ENCODE data around the gene CCDC149.

DNA sequence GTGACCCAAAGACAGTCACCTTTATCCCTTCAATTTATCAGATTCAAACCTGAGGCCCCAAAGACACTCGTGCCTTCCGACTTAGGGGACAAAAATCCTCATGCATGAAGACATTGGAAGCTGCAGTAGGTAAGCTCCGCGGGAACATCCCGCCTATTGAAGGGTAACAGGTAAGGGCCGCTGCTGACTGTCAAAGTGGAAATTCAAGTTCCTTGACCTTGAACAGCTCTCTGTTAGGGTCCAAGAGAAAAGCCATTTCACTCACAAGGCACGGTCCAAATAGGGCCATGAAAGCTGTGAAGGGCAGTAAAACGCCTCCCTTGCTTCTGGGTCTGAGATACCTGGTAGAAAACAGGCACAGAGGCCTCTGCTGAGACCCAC, 34.2 kb downstream of the CCDC149 start:
- TF ChIP-seq, protein P1, sequence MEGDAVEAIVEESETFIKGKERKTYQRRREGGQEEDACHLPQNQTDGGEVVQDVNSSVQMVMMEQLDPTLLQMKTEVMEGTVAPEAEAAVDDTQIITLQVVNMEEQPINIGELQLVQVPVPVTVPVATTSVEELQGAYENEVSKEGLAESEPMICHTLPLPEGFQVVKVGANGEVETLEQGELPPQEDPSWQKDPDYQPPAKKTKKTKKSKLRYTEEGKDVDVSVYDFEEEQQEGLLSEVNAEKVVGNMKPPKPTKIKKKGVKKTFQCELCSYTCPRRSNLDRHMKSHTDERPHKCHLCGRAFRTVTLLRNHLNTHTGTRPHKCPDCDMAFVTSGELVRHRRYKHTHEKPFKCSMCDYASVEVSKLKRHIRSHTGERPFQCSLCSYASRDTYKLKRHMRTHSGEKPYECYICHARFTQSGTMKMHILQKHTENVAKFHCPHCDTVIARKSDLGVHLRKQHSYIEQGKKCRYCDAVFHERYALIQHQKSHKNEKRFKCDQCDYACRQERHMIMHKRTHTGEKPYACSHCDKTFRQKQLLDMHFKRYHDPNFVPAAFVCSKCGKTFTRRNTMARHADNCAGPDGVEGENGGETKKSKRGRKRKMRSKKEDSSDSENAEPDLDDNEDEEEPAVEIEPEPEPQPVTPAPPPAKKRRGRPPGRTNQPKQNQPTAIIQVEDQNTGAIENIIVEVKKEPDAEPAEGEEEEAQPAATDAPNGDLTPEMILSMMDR (IDR thresholded peaks at IDR 0.05): no peak
- no peak for TF ChIP-seq EZH2 (IDR thresholded peaks at IDR 0.05; ENCODE audit: borderline replicate concordance, insufficient read depth, low read depth, low read length, poor library complexity, severe bottlenecking)
